Endothelial cell (in vitro differentiated cells): ENCODE data around the gene GRPR. TPM values are rescaled to one million over a fixed set of nuclear protein-coding genes. Genes with fewer than 3 reads are reported as not detected.

Experiments
- DNase-seq: peaks from one replicate; pipeline ENCODE4 v3.0.0; 2021; ENCODE audit warnings: low spot score
- H3K27ac Mint-ChIP-seq: one replicate; pipeline ENCODE4 v1.8.0; 2021; ENCODE audit warnings: mixed read lengths, inconsistent platforms; ENCODE audit not compliant: unreplicated experiment
- H3K27me3 Mint-ChIP-seq: one replicate; pipeline ENCODE4 v1.8.0; 2021; ENCODE audit warnings: mild to moderate bottlenecking, moderate library complexity, mixed read lengths, inconsistent platforms; ENCODE audit not compliant: unreplicated experiment
- H3K36me3 Mint-ChIP-seq: one replicate; pipeline ENCODE4 v1.8.0; 2021; ENCODE audit warnings: mild to moderate bottlenecking, low read depth, mixed read lengths, inconsistent platforms; ENCODE audit not compliant: unreplicated experiment
- H3K4me1 Mint-ChIP-seq: one replicate; pipeline ENCODE4 v1.8.0; 2021; ENCODE audit warnings: mild to moderate bottlenecking, mixed read lengths, inconsistent platforms; ENCODE audit not compliant: unreplicated experiment
- H3K4me3 Mint-ChIP-seq: one replicate; pipeline ENCODE4 v1.8.0; 2021; ENCODE audit warnings: mild to moderate bottlenecking, mixed read lengths, inconsistent platforms; ENCODE audit not compliant: unreplicated experiment
- H3K9me3 Mint-ChIP-seq: one replicate; pipeline ENCODE4 v1.8.0; 2021; ENCODE audit warnings: mixed read lengths, inconsistent platforms; ENCODE audit not compliant: unreplicated experiment
- long read RNA-seq: library from polyadenylated mRNA; unstranded; transcript quantifications from one replicate; pipeline ENCODE4 v2.0.0, GENCODE V29; 2020; ENCODE audit not compliant: unreplicated experiment
- total RNA-seq: library from RNA; stranded (reverse); fragmentation: NEBNext Ultra II Directional; extraction: Animal tissue kit (Norgen Biotek cat#: 25700); gene quantifications from one replicate; pipeline ENCODE4 v1.2.1, GENCODE V29; 2021; ENCODE audit not compliant: unreplicated experiment
- TF ChIP-seq, protein P1 (sequence below): fragments of 200-600 bp; sonication (generic); IDR thresholded peaks from one replicate; pipeline ENCODE4 v1.5.0; 2021; ENCODE audit warnings: antibody characterized with exemption; ENCODE audit not compliant: unreplicated experiment

The GRPR gene
- total RNA-seq, result 0.54 TPM
- long read RNA-seq, result 0 reads

DNA sequence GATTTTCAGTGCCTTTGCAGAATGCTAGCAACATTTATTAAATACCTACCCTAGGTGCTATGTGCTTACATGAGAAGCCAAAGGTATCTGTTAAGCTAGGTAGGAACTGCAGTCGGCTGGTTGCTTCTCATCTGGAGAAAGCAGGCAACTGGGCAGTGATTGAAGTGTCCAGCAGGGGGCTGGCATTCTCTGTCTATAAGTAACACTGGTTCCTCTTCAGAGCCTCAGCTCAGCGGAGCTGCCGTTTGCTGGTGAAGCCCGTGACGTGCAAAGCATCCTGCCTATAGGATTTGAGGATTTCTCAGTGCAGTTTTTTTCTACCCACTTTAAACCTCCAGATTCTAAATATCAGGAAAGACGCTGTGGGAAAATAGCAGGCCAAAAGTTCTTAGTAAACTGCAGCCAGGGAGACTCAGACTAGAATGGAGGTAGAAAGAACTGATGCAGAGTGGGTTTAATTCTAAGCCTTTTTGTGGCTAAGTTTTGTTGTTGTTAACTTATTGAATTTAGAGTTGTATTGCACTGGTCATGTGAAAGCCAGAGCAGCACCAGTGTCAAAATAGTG lies at the start of gene GRPR:
Gene GRPR, plus strand, starts transcription at position 344 of the 565 bp plus-strand sequence. CDS start 389 bp downstream, outside the sequence.
- peaks cover 1% of the 10 kb centered on the region for H3K27me3 Mint-ChIP-seq
- H3K4me1 Mint-ChIP-seq, result no peaks in the 10 kb centered on the region
- H3K36me3 Mint-ChIP-seq, result no peaks in the 10 kb centered on the region
- peak; percentile 66 for DNase-seq
- H3K27ac Mint-ChIP-seq, result no peak within 1 kb of the TSS
- H3K4me3 Mint-ChIP-seq, result no peak within 1 kb of the TSS
- TF ChIP-seq, protein P1, sequence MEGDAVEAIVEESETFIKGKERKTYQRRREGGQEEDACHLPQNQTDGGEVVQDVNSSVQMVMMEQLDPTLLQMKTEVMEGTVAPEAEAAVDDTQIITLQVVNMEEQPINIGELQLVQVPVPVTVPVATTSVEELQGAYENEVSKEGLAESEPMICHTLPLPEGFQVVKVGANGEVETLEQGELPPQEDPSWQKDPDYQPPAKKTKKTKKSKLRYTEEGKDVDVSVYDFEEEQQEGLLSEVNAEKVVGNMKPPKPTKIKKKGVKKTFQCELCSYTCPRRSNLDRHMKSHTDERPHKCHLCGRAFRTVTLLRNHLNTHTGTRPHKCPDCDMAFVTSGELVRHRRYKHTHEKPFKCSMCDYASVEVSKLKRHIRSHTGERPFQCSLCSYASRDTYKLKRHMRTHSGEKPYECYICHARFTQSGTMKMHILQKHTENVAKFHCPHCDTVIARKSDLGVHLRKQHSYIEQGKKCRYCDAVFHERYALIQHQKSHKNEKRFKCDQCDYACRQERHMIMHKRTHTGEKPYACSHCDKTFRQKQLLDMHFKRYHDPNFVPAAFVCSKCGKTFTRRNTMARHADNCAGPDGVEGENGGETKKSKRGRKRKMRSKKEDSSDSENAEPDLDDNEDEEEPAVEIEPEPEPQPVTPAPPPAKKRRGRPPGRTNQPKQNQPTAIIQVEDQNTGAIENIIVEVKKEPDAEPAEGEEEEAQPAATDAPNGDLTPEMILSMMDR, result peak; percentile 64
- no peaks in the 10 kb centered on the region for H3K9me3 Mint-ChIP-seq

DNA sequence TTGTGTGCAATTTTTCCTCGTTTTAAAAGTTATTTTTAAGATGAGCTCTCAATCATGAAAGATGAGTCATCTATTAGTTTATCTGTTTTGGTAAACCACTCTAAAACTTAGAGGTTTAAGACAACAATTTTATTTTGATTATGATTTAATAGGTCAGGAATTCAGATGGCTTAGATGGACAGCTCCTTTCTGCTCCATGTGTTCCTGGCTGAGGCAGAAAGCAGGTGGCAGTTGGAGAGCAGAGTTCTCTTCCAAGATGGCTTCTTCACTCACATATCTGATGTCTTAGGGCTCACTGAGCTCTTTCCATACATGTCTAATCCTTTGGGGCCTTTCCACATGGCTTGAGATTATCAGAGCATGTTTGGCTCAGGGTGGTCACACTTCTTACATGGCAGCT lies 48.3 kb upstream of the GRPR start:
- Mint-ChIP-seq H3K9me3 (no peaks in the 10 kb centered on the region), H3K27me3 (no peaks in the 10 kb centered on the region), H3K36me3 (no peaks in the 10 kb centered on the region), H3K4me1 (peaks cover 2% of the 10 kb centered on the region), H3K27ac (no peak overlapping the region), H3K4me3 (no peak overlapping the region)
- DNase-seq, result no peak
- TF ChIP-seq, protein P1, result no peak

DNA sequence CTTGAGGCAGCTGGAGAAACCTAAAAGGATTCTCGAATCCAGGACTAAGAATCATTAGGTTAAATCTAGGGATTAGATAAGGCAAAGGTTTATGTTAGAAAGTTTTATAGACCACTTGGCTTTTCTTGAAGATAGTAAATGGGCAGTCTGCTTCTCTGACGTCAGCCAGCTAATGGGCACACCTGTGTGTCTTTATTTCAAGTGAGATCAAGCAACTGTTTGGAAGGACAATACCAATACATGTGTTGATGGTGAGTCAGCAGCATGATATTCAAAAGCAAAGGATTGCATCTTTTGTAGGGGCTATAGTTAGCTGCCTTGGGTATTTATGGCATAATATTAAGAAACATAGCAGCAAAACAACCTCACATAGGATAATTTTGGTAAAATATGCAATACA lies 46.5 kb upstream of the GRPR start:
- H3K9me3 Mint-ChIP-seq, result no peaks in the 10 kb centered on the region
- no peaks in the 10 kb centered on the region for H3K27me3 Mint-ChIP-seq
- no peaks in the 10 kb centered on the region for H3K36me3 Mint-ChIP-seq
- TF ChIP-seq, protein P1, result no peak
- no peak overlapping the region for H3K4me3 Mint-ChIP-seq
- peaks cover 2% of the 10 kb centered on the region for H3K4me1 Mint-ChIP-seq
- no peak for DNase-seq
- H3K27ac Mint-ChIP-seq, result no peak overlapping the region

DNA sequence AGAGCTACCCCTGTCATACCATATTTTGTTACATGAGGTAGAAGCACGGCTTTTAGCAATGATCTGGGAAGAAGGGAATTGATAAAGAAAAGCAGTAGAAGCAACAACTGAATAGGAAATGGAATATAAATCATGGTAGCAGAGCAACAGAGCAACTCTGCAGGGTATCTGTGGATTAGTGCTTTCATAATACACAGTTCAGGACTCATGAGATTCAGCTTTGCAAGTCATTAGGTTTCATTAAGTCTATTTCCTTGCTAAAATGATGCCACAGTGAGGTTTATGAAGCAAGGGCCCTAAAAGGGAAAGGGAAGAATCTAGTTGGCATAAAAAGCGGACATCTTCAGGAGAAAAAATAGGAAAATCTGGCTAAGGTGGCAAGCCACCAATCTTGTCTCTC lies 45.6 kb upstream of the GRPR start:
- TF ChIP-seq, protein P1, result no peak
- no peak for DNase-seq
- H3K4me3 Mint-ChIP-seq, result no peak overlapping the region
- no peaks in the 10 kb centered on the region for H3K27me3 Mint-ChIP-seq
- H3K36me3 Mint-ChIP-seq, result no peaks in the 10 kb centered on the region
- no peaks in the 10 kb centered on the region for H3K9me3 Mint-ChIP-seq
- peaks cover 2% of the 10 kb centered on the region for H3K4me1 Mint-ChIP-seq
- no peak overlapping the region for H3K27ac Mint-ChIP-seq

DNA sequence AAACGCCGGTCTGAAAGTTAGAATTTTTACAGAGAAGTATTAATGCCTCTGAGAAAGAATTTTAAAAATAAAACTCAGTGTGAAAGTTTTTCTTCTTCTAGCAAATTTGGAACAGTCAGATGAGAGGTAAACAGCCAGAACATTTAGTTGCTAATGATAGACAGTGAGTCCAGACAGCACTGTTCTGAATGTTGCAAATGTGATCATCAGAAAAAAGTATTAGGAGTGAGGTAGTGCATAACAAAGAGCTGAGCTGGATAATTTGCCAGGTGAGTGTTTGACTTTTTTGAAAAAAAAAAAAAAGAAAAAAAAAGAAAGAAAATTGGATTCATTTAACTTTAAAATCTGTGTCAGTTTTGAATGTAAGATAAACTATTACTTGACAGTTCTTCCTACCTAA lies 42.0 kb upstream of the GRPR start:
- H3K9me3 Mint-ChIP-seq, result no peaks in the 10 kb centered on the region
- TF ChIP-seq, protein P1, result no peak
- H3K27me3 Mint-ChIP-seq, result no peaks in the 10 kb centered on the region
- no peaks in the 10 kb centered on the region for H3K36me3 Mint-ChIP-seq
- no peak overlapping the region for H3K27ac Mint-ChIP-seq
- no peak overlapping the region for H3K4me3 Mint-ChIP-seq
- DNase-seq, result no peak
- peaks cover 2% of the 10 kb centered on the region for H3K4me1 Mint-ChIP-seq
